ENCODE results near the gene ACBD4.
A peak's percentile ranks its signal among the peaks of the same experiment; 100 is the strongest.

Gene ACBD4

DNA sequence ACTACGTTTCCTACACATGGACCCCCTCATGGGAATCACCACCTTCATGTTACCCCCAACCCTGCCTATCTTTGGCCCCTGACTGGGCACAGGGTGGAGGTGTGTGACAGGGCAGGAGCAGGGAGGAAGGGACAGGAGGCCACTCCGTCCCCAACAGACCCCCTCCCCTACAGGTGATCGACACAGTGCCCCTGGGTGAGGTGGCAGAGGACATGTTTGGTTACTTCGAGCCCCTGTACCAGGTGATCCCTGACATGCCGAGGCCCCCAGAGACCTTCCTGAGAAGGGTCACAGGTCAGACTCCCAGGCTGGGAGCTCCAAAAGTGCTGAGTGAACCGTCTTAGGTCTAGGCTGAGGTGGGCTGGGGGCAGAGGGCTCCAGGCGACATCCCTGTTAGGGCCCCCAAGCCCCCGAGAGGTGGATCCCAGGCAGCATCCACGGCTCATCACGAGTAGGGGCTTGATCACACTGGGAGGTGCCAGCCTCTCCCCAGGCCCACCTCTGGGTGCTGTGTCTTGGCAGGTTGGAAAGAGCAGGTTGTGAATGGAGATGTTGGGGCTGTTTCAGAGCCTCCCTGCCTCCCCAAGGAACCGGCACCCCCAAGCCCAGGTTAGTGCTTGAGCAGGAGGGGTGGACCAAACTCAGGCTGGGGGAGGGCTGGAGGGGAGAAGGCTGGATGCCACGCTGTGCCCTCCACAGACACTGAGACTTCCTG is 1.5 kb downstream of the ACBD4 start:
- no peaks in the 10 kb centered on the region for H3K27me3 ChIP-seq (ENCODE audit: insufficient read depth, low read depth, severe bottlenecking)
- TF ChIP-seq, protein P1, sequence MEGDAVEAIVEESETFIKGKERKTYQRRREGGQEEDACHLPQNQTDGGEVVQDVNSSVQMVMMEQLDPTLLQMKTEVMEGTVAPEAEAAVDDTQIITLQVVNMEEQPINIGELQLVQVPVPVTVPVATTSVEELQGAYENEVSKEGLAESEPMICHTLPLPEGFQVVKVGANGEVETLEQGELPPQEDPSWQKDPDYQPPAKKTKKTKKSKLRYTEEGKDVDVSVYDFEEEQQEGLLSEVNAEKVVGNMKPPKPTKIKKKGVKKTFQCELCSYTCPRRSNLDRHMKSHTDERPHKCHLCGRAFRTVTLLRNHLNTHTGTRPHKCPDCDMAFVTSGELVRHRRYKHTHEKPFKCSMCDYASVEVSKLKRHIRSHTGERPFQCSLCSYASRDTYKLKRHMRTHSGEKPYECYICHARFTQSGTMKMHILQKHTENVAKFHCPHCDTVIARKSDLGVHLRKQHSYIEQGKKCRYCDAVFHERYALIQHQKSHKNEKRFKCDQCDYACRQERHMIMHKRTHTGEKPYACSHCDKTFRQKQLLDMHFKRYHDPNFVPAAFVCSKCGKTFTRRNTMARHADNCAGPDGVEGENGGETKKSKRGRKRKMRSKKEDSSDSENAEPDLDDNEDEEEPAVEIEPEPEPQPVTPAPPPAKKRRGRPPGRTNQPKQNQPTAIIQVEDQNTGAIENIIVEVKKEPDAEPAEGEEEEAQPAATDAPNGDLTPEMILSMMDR (IDR thresholded peaks at IDR 0.05; ENCODE audit: low read depth, low read length) = no peak
- no peaks in the 10 kb centered on the region for H3K36me3 ChIP-seq
- H3K27ac ChIP-seq = no peak overlapping the region
- DNase-seq = no peak
- H3K4me3 ChIP-seq (ENCODE audit: low read depth, low read length) = no peak overlapping the region
- no peaks in the 10 kb centered on the region for H3K9me3 ChIP-seq (ENCODE audit: severe bottlenecking)

DNA sequence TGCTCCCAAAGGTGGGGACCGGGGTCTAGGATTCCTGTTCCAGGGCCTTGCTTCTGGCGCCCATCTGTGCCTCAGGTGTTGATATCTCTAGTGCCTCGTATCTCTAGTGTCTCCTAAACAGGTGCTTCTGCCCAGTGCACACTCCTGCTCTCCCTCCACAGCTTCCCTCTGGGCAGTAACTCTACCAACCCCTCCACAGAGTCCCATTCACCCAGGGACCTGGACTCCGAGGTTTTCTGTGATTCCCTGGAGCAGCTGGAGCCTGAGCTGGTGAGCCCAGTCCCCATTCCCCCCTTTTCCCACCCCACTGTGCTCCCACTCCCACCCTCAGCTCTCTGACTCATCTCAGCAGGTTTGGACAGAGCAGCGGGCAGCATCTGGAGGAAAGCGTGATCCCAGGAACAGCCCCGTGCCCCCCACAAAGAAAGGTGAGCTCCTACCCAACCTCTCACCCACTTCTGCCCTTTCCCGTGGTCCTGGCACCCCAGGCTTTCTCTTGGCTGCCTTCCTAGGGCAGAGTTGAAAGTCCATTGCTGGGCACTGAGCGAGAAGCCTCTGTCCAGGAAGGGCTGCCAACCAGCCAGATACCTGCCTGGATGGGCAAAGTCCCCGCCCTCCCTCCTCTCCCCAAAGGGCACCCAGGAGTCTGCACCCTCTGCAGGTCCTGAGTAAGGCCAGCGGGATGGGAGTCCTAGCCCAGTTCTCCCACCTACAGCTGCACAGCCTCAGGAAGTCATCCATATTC is 2.2 kb downstream of the ACBD4 start:
- H3K9me3 ChIP-seq (ENCODE audit: severe bottlenecking) = no peaks in the 10 kb centered on the region
- no peak overlapping the region for H3K27ac ChIP-seq
- DNase-seq = no peak
- H3K4me3 ChIP-seq (ENCODE audit: low read depth, low read length) = no peak overlapping the region
- H3K36me3 ChIP-seq = no peaks in the 10 kb centered on the region
- no peaks in the 10 kb centered on the region for H3K27me3 ChIP-seq (ENCODE audit: insufficient read depth, low read depth, severe bottlenecking)
- TF ChIP-seq, protein P1 (IDR thresholded peaks at IDR 0.05; ENCODE audit: low read depth, low read length) = no peak

DNA sequence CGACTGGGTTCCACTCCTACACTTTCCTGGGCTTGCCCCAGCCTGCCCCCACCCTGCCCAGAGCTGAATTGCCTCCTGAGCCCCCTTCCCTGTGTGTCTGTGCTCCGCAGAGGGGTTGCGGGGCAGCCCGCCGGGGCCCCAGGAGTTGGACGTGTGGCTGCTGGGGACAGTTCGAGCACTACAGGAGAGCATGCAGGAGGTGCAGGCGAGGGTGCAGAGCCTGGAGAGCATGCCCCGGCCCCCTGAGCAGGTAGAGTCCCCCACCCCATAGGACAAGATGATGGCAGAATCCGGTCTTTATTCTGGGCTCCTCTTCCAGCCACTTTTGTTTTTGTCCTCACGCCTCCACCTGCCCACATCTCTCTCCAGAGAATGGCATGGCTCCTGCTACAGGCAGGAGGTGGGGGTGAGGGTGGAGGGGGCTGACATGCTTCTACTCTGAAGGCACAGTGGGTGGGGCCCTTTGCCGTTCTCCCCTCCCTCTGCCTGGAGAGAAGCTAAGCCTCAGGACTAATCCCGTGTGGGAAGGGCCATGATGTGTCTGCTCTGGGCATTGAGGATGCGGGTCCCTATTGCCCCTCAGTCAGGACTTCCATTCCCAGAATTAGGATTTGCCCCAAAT is 3.5 kb downstream of the ACBD4 start:
- TF ChIP-seq, protein P1 (IDR thresholded peaks at IDR 0.05; ENCODE audit: low read depth, low read length) = no peak
- H3K27me3 ChIP-seq (ENCODE audit: insufficient read depth, low read depth, severe bottlenecking) = no peaks in the 10 kb centered on the region
- H3K36me3 ChIP-seq = no peaks in the 10 kb centered on the region
- H3K27ac ChIP-seq = peak overlapping the region; percentile 13; the same call in 1 of the 2 replicates
- no peak overlapping the region for H3K4me3 ChIP-seq (ENCODE audit: low read depth, low read length)
- H3K9me3 ChIP-seq (ENCODE audit: severe bottlenecking) = no peaks in the 10 kb centered on the region
- peak; percentile 86 for DNase-seq

DNA sequence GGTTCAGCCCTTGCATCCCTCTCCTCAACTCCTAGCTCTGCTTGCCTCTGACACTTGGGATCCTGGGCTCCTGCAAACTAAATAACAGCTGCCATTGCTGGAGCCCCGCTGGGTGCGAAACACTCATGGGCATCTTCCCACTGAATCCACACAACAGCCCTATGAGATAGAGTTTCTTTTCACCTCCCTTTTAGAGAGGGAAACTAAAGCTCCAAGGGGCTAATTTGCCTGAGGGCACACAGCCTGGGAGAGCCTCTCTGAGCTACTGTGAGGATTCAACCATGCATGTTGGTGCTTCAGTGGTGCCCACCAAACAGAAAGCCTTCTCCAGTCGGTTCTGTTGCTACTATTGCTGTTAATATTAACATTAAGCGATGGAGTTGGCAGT is 4.0 kb downstream of the ACBD4 start:
- TF ChIP-seq, protein P1 (IDR thresholded peaks at IDR 0.05; ENCODE audit: low read depth, low read length) = no peak
- H3K27me3 ChIP-seq (ENCODE audit: insufficient read depth, low read depth, severe bottlenecking) = no peaks in the 10 kb centered on the region

DNA sequence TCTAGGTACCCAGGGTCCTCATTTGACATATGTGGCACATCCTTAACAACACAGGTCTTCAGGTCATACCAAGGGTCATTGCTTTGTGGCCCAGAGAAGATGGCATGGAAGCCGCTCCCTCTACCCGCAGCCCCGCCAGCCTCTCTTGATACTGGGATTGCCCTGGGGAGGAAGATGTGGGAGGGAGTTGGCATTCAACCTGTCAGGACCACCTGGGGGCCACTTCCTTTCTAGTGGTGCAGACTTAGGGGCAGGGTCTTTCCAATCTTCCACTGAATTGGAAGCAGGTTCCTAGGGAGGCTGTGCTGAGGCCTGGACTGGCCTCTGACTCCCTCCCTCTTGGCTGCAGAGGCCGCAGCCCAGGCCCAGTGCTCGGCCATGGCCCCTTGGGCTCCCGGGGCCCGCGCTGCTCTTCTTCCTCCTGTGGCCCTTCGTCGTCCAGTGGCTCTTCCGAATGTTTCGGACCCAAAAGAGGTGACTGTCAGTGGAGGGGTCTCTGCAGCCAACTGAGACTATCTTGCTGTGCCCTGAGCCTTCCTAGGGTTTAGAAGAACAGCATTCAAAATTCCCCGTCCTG is 7.7 kb downstream of the ACBD4 start:
- TF ChIP-seq, protein P1 (IDR thresholded peaks at IDR 0.05; ENCODE audit: low read depth, low read length) = no peak
- DNase-seq = no peak
- Histone ChIP-seq H3K27ac (no peak overlapping the region), H3K9me3 (ENCODE audit: severe bottlenecking) (no peaks in the 10 kb centered on the region), H3K4me3 (ENCODE audit: low read depth, low read length) (no peak overlapping the region), H3K27me3 (ENCODE audit: insufficient read depth, low read depth, severe bottlenecking) (no peaks in the 10 kb centered on the region), H3K36me3 (no peaks in the 10 kb centered on the region)

More for the DNA sequence above, 4.0 kb downstream of the ACBD4 start:
- Histone ChIP-seq H3K9me3 (ENCODE audit: severe bottlenecking) (no peaks in the 10 kb centered on the region), H3K4me3 (ENCODE audit: low read depth, low read length) (no peak overlapping the region), H3K27ac (0 out of 2 replicates have a peak overlapping the region, but pooled peaks have one; percentile 3), H3K36me3 (no peaks in the 10 kb centered on the region)
- DNase-seq = no peak

Data from WERI-Rb-1 (cell line).